HG02840 (cell line): ENCODE results near the gene MDM2.

Experiments used
- ATAC-seq: cut with Tn5 transposase; IDR thresholded peaks from one replicate; pipeline ENCODE4 v1.9.1; 2021; ENCODE audit warnings: mild to moderate bottlenecking, moderate library complexity, moderate number of reproducible peaks; ENCODE audit not compliant: unreplicated experiment, low FRiP score

The MDM2 gene

DNA sequence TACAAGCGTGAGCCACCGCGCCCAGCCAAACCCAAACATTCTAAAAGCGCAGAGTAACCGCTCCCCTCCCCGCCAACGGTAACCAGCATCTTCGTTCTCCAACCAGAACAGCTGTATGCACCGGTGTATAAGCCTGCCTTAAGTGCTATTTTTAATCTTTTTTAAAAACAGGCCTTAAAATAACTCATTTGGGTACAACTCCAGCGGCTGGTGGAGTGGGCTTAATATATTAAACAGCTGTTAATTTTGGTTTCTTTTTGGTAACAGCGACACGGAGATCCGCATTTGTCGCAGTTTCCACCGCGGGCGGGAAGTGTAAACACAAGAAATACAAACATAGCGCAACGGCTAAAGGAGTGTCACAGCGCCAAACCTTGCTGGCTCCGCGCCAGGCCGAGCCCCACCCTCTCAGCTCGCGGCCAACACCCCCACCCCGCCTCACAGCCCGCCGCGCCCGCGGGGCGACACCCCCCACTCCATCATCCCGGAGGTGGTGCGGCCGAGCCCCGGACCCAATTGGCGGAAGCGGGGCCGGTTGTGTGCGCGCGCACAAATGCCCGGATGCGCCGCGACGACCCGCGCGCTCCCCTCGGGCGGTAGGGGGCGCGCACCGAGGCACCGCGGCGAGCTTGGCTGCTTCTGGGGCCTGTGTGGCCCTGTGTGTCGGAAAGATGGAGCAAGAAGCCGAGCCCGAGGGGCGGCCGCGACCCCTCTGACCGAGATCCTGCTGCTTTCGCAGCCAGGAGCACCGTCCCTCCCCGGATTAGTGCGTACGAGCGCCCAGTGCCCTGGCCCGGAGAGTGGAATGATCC is at the start of gene MDM2:
Gene MDM2 (plus strand): TSS at position 602 of the 812 bp plus-strand sequence. CDS start 301 bp downstream, outside the sequence.
- peak; percentile 75 for ATAC-seq

- ATAC-seq: no peak
Observed at GRCh38 chr12:68759852-68760251, 48.1 kb upstream of the MDM2 start.

GRCh38 chr12:68760806-68761441 is 47.1 kb upstream of the MDM2 start:
- ATAC-seq: no peak

DNA sequence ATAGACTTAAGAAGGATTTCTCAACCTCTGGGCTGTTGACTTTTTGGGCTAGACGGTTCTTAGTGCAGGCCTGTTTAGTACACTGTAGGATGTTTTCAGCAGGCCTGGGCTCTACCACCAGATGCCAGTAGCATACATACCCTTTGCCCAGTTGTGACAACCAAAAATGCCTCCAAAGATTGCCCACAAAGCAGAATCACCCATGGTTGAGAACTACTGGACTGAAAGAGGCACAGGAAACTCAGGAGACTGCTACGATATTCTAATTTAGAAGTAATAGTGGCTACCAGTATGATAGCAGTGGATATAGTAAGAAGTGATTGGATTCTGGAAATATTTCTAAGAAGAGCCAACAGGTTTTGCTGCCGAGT is 46.5 kb upstream of the MDM2 start:
- ATAC-seq: no peak

DNA sequence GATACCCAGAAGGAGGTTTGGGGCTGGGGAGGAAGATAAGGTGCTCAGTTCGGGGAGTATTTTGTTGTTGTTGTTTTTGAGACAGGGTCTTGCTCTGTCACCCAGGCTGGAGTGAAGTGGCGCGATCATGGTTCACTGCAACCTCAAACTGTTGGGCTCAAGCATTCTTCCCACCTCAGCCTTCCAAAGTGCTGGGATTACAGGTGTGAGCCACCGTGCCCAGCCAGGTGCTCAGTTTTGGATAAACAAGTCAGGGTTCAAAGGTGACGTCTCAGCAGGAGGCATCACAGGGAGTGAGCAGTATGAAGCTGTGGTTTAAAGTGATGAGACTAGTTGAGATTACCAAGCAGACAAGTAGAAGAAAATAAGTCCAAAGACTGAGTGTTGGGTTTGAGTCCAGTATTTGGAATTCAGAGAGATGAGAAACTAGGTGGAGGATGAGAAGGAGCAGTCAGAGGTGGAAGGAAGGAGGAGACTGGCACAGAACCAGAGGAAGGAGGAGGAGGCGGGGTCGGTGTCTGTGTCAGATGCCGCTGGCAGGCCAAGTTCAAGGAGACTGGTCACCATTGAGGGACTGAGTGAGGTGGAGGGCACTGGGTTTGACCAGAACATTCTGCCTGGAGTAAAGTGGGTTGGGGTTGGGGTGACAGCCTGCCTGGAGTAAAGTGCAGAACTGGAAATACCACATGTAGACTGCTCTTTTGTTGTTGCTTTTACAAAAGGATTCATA is 45.9 kb upstream of the MDM2 start:
- ATAC-seq: no peak

GRCh38 chr12:68762691-68763090 is 45.3 kb upstream of the MDM2 start:
- ATAC-seq: no peak

- ATAC-seq: no peak
Observed at GRCh38 chr12:68765696-68766095, 42.3 kb upstream of the MDM2 start.

- no peak for ATAC-seq
Observed at GRCh38 chr12:68766646-68767045, 41.3 kb upstream of the MDM2 start.

DNA sequence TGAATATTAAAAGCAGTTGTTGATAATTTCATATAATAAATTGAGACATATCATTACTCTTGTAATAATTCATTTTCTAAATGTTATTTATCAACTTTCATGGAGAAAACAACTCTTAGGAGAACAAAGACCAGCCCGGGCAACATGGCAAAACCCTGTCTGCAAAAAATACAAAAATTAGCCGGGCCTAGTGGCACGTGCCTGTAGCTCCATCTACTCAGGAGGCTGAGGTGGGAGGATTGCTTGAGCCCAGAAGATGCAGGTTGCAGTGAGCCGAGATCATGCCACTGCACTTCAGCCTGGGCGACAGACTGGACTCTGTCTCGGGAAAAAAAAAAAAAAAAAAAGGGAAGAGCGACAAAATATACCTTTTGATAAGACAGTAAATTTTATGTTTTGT is 40.8 kb upstream of the MDM2 start:
- no peak for ATAC-seq

DNA sequence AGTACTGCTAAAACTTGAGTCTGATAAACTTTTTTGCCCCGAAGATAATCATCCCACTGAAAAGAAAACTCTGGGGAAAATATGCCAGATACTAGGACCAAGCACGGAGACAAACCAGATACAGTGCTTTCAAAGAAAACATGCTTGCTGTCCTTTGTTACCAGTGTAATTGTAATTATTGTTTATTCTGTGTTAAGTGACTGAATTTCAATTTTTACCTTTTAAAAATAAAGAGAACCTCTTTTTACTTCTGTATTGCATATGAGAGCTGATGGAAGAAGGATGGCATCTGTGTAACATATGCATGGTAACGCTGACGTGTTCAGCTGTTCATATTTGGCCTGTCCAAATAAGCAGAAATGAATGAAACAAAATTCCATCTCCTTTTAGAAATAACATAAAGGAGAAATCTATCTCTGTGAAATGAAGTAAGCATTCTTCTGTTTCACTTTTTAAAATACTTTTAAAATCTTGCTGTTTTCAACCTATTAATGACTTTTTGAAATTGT is 39.5 kb upstream of the MDM2 start:
- ATAC-seq: no peak

DNA sequence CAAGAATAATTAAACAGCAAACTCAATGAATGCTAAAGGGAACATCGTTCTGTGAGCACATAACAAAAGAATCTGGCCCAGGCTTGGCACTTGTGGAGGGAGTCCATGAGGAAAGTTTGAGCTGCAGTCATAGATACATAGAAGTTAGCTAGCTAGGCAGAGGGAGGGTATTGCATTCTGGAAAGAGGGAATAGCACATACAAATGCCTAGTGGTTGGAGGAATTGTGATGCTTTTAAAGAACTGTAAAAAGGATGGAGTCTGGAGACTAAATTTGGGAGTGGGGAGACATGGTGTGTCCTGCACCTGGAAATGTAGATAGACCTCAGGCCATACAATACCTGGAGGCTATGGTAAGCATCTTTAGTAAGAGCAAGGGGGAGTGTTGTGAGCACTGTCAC is 38.0 kb upstream of the MDM2 start:
- no peak for ATAC-seq

DNA sequence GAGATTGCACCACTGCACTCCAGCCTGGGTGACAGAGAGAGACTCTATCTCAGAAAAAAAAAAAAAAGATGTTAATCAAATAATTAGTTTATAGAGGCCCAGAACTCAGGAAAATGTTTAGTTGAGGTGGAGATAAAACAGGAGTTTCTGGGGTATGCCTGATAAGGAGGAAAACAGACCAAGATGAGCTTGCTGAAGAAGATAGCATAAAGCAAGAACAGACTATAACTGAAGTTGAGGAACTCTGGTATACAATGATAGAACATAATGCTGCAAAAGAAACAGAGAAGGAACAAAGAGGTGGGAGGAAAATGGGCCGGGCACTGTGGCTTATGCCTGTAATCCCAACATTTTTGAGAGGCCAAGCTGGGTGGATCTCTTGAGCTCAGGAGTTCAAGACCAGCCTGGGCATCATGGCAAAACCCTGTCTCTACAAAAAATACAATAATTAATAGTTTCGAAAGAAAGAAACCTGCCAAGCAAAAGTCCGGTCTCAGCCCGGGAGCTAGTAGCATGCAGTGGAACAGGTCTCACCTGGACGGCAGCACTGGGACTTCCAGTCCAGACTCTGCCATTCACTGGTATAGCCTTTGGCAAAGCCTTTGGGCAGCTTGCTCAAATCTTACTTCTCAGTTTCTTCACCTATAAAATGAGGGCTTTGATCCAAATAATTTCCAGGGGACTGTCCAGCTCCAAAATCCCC is 36.6 kb upstream of the MDM2 start:
- ATAC-seq: no peak

DNA sequence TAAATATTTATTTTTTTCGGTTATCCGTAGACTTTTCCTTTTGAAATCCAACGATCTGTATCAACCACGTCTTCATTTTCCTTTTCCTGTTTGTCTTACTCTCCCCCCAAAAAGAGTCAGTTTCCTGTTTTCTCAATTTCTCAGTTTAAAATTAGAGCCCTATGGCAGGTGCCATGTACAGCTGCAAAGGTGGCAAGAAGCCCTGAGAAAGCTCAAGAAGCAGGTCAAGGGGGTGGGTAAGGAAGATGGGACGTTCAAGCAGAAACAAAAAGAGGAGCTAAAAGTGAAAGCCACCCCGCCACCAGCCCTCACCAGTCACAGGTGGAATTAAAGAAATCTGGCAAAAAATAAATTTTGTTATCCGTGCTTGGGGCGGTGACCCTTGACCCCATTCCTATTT is 35.3 kb upstream of the MDM2 start:
- ATAC-seq: no peak

DNA sequence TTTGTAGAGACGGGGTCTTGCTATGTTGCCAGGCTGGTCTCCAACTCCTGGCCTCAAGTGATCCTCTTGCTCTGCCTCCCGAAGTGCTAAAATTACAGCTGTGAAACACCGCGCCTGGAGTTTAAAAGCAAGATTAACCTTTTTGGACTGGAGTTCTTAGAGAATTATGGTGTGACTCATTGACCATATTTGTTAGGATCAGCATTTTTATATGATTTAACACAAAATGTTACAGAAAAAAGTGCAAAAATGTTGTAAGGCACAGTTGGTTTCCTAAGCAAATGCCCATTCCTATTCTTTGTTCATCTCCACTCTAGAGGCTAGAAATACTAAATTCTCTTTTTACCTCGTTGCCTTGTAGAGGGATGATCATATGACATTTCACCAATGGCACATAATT is 34.4 kb upstream of the MDM2 start:
- ATAC-seq: no peak

DNA sequence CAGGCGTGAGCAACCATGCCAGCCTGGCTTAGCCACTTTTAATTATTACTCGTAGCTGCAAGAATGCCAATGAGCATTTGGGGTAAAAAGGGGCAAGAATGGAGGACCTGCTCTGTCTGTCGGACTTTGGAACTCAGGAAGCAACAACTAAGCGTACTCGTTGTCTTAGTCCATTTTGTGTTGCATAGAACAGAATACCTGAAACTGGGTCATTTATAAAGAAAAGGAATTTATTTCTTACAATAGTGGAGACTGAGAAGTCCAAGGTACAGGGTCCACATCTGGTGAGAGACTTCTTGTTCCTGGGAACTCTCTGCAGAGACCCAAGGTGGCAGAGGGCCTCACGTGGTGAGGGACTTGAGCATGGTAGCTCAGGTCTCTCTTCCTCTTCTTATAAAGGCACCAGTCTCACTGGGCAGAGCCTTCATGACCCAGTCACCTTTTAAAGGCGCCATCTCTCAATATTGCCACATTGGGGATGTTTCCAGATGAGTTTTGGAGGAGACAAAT is 32.8 kb upstream of the MDM2 start:
- no peak for ATAC-seq

DNA sequence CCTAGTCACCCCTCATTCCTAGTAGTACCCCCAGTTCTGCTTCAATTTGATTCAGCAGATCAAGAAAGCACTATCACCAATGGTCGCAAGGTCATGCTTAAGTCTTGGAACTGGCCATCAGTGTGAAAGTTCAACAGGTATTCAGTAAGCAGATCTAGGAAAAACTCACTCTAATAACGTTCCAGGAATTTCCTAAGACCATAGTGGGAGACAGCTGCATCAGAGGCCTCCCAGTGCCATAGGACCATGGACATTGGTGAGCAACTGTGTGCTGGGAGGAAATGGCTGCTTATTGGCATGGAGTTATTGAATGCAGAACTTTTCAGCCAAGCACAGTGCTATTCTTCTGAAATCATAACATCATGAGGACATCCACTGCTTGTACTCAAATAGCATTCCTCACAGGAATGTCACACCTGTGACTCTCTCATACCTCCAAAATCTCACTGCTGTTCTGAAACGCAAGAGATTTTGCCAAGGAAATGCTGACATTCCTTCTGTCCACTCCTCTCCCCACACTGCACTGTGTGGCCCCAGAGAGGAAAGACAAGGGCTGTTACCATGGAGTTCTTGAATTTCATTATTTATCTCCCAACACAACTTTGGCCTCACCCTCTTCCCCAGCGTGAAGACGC is 30.9 kb upstream of the MDM2 start:
- no peak for ATAC-seq

DNA sequence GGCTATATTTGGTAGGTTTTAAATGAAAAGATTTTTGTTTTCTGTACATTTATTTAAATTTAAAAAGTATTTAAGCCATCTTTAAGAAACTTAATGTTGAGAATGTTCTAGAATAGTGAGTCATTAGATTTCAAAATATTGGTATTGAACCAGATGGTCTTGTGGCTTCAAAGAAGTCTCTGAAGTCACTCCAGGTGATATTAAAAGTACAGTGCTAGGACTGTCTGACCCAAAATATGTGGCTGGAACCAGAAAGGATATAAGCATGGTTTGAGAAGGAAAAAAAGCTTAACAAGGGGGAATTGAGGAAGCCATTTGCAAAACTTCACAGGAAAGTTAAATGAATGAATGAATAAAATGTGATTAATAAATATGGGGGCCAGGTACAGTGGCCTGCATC is 28.7 kb upstream of the MDM2 start:
- no peak for ATAC-seq

GRCh38 chr12:68780731-68781130 is 27.2 kb upstream of the MDM2 start:
- ATAC-seq: no peak

DNA sequence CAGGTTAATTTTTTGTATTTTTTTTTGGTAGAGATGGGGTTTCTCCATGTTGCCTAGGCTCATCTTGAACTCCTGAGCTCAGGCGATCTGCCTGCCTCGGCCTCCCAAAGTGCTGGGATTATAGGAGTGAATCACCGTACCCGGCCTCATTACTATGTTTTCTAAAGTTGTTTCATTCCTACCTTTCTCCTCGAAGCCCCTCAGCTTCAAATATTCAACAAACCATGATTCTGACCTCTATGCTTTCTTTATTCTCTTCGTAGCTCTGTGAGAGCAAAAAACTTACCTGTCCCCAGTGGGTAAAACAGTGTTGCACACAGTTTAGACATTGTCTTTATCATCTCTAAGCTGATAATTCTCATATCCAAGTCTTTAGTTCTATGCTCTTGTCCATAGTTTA is 26.2 kb upstream of the MDM2 start:
- ATAC-seq: no peak

DNA sequence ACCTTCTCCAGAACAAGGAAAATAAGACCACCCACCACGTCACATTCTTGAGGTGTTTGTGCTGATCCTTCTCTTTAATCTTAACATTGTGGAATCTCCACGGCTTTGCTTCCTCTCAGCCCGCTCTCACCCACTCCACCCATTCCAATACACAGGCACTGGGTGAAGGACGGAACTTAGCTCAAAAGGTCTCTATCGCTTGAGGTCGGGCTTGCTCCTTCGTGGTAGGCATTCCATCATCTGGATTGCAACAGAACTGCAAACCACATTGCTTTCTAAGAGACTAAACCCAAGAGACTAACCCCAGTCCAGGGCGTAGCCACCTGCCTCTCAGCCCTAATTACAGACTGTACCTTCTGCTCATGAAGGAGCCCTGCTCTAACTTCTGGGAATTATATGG is 24.0 kb upstream of the MDM2 start:
- no peak for ATAC-seq
